Fibroblast of peridontal ligament (primary cell): ENCODE data around the gene ITGB6.

Experiments used
- DNase-seq: peaks from one replicate; pipeline ENCODE4 v3.0.0-alpha.2; 2010; ENCODE audit errors: extremely low read depth

The ITGB6 gene

GRCh38 chr2:160051371-160051800, 148.7 kb downstream of the ITGB6 start:
- peak; percentile 28 for DNase-seq

- DNase-seq, result no peak
These were observed 149.9 kb downstream of the ITGB6 start for GRCh38 chr2:160050147-160050546.
